GM12891 (cell line): Measurements from ENCODE around the gene CREB3L2.
"Not testable (repeated sequence)": the region's sequence is repeated elsewhere in the genome, so short reads cannot be mapped to it uniquely, and the experiment has no call there.

Source experiments
- DNase-seq: peaks from one replicate; pipeline ENCODE4 v3.0.0; 2011; ENCODE audit warnings: low spot score; ENCODE audit not compliant: insufficient read length
- FAIRE-seq: peaks from 2 replicates; lab custom pipeline; 2011; peaks lifted over from hg19 to GRCh38; lab: Jason Lieb, UNC
- PAX5 ChIP-seq: IDR thresholded peaks from 2 replicates; pipeline ENCODE4 v1.6.1; 2011; ENCODE audit warnings: low read length, moderate library complexity, mild to moderate bottlenecking; ENCODE audit not compliant: insufficient read depth, severe bottlenecking
- POLR2A ChIP-seq: IDR thresholded peaks from 2 replicates; pipeline ENCODE4 v1.6.1; 2011; ENCODE audit warnings: low read depth, low read length, control low read depth
- POLR2AphosphoS5 ChIP-seq: IDR thresholded peaks from 2 replicates; pipeline ENCODE4 v1.6.1; 2011; ENCODE audit warnings: low read depth, low read length, control low read depth
- POU2F2 ChIP-seq: IDR thresholded peaks from 2 replicates; pipeline ENCODE4 v1.6.1; 2011; ENCODE audit warnings: low read depth, mild to moderate bottlenecking, control low read depth, low read length, moderate library complexity
- SPI1 ChIP-seq: IDR thresholded peaks from 2 replicates; pipeline ENCODE4 v1.6.1; 2011; ENCODE audit warnings: low read depth, low read length, control low read depth
- TAF1 ChIP-seq: IDR thresholded peaks from 2 replicates; pipeline ENCODE4 v1.6.1; 2011; ENCODE audit warnings: low read depth, low read length, control low read depth

The CREB3L2 gene

DNA sequence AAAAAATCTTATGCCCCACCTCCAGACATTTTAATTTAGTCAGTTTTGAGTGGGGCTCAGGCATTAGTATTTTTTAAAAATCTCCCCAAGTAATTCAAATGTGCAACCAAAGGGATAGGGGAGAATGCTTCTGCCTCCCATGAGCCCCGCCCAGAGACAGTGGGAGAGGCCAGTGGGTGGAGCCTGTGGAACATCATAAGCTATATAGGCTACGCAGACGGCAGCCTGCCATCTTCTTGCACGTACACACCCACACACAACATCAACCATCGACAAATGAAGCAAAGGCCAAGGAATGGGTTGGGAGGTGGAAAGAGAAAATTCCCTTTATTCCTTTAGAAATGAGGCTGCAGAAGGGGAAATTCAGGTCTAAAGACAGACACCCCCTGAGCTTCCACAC is 25.2 kb downstream of the CREB3L2 start:
- no peak for TF ChIP-seq SPI1
- TF ChIP-seq POLR2AphosphoS5: no peak
- no peak for TF ChIP-seq POU2F2
- TF ChIP-seq POLR2A: no peak
- no peak for TF ChIP-seq TAF1
- TF ChIP-seq PAX5: no peak
- DNase-seq: no peak
- FAIRE-seq: no peak

DNA sequence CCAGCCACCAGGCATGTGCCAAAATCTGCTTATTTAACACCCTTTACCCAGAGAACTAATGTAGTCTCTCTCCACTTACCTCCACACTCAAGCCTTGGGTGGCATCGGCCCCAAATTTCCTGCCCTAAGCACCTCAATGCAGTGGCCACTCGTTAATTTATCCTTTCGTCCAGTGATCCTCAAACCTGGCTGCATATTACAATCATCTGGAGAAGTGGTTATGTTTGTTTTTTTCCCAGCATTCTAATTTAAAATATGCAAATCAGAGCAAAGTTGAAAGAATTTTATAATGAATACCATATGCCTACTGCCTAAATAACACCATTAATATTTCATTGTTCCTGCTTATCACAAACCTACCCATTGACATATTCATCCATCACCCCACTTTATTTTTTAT is 25.7 kb downstream of the CREB3L2 start:
- TF ChIP-seq SPI1 (no peak), POU2F2 (no peak), POLR2AphosphoS5 (no peak), TAF1 (no peak), PAX5 (no peak), POLR2A (no peak)
- DNase-seq: no peak
- no peak for FAIRE-seq

GRCh38 chr7:137975768-137976167 is 26.1 kb downstream of the CREB3L2 start:
- no peak for DNase-seq
- no peak for TF ChIP-seq TAF1
- no peak for TF ChIP-seq POLR2AphosphoS5
- TF ChIP-seq POU2F2: no peak
- no peak for TF ChIP-seq SPI1
- no peak for TF ChIP-seq POLR2A
- TF ChIP-seq PAX5: no peak
- no peak for FAIRE-seq

DNA sequence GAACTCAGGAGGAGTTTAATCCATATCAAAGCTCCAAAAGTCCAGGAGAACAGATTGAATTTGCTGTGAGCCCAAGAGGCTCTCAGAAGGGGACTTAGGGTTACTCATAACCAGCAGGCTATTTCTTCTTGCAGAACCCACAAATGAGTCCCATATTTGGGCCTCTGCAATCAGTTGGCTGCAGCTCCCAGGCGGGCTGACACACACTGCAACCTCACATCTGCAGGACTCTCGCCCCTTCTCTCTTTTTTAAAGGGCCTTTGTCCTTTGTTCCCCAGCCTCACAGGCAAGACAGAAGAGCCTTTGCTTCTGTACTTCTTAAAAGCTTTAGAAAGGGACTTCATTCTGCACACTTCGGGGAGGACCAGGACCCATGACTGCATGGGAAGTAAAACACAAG is 26.7 kb downstream of the CREB3L2 start:
- no peak for FAIRE-seq

DNA sequence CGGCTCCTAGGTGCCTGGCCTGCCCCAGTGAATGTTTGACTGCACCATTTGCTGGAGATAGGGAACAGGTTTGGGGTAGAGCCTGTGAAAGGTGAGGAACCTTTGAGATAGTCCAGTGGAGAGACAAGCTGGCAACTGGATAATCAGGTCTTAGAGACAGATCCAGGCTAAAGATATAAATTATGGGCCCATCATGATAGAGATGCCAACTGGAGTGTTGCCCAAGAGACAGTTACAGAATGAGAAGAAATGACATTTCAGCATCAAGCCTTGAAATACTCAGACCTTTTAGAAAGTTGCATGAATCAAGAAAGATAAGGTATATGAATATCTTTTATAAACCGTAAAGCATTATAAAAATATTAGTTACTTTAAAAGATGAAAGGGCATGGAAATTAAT is 27.1 kb downstream of the CREB3L2 start:
- DNase-seq (no peak), FAIRE-seq (no peak)
- no peak for TF ChIP-seq TAF1
- TF ChIP-seq SPI1: no peak
- TF ChIP-seq POLR2A: no peak
- TF ChIP-seq PAX5: no peak
- no peak for TF ChIP-seq POLR2AphosphoS5
- TF ChIP-seq POU2F2: no peak

More for the DNA sequence above, 26.7 kb downstream of the CREB3L2 start:
- TF ChIP-seq POU2F2 (0 out of 2 replicates have a peak, but pooled peaks have one; percentile 33), PAX5 (no peak), SPI1 (0 out of 2 replicates have a peak, but pooled peaks have one; percentile 2), TAF1 (0 out of 2 replicates have a peak, but pooled peaks have one; percentile 19), POLR2AphosphoS5 (no peak), POLR2A (no peak)
- DNase-seq: peak; percentile 30

GRCh38 chr7:137970253-137970975 is 31.5 kb downstream of the CREB3L2 start:
- FAIRE-seq (no peak), DNase-seq (no peak)
- TF ChIP-seq SPI1 (no peak), PAX5 (no peak), POU2F2 (no peak)

- DNase-seq: no peak
- no peak for FAIRE-seq
- no peak for TF ChIP-seq POLR2A
- no peak for TF ChIP-seq POU2F2
- no peak for TF ChIP-seq SPI1
- no peak for TF ChIP-seq POLR2AphosphoS5
- no peak for TF ChIP-seq PAX5
- no peak for TF ChIP-seq TAF1
These were observed 32.1 kb downstream of the CREB3L2 start for GRCh38 chr7:137969828-137970227.

GRCh38 chr7:137968890-137969289 is 33.0 kb downstream of the CREB3L2 start:
- no peak for FAIRE-seq
- DNase-seq: no peak
- TF ChIP-seq POU2F2 (no peak), PAX5 (no peak), TAF1 (no peak), POLR2AphosphoS5 (no peak), SPI1 (no peak), POLR2A (no peak)

DNA sequence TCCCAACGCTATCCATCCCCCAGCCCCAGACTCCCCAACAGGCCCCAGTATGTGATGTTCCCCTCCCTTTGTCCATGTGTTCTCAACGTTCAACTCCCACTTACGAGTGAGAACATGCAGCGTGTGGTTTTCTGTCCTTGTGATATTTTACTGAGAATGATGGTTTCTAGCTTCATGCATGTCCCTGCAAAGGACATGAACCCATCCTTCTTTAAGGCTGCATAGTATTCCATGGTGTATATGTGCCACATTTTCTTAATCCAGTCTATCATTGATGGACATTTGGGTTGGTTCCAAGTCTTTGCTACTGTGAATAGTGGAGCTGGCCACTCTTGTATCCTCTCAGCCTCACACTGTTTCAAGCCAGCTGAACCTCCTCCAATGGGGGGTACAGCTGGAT is 33.5 kb downstream of the CREB3L2 start:
- not testable (repeated sequence) for FAIRE-seq, DNase-seq

DNA sequence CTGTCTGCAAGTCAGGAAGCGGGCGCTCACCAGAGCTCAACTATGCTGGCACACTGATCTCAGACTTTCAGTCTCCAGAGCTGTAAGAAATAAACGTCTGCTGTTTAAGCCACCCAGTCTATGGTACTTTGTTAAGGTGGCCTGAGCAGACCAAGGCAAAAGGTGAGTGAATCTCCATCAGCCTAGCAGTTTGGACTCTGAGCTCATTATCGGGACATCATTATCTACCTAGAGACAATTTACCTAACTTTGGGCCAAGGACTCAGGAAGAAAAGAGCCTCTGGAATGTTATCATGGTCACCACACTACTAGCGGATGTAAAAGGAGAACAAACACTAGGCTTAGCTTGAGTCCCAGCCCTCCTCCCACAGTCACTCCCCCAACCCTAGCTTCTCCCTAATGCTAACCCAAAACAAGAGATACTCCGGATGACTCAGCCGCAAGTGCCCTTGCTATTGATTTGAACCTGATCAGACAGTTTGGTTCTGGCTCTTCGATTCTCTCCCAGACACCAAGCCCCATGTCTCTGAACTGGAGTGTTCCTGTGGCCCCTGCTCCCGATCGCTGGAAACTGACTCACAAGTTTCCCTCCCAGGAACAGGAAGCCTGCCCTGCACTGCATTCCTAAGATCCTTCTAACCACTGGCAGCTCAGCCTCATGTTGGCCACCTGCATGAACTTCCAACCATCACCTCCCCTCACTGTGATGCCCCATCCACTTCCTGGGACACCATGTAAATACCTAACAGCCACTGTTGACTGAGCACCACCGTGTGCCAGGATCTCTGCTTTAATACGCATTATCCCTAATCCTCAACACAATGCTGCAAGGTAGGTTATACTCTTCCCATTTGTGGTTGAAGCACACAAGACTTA is 34.5 kb downstream of the CREB3L2 start:
- DNase-seq (no peak), FAIRE-seq (no peak)
- TF ChIP-seq POLR2AphosphoS5 (no peak), PAX5 (no peak), POLR2A (no peak)
